Neural progenitor cell (in vitro differentiated cells): Measurements from ENCODE around the gene KIRREL3. TPM values are rescaled to one million over a fixed set of nuclear protein-coding genes. Genes with fewer than 3 reads are reported as not detected.

Source experiments
- DNase-seq: peaks from one replicate; pipeline ENCODE4 v3.0.0-alpha.2; 2016; ENCODE audit warnings: low spot score
- H2AFZ ChIP-seq: fragments of 200-600 bp; sonication (generic); replicated peaks from 2 replicates; pipeline ENCODE4 v1.6.1; 2016; ENCODE audit warnings: antibody characterized with exemption
- H3F3A ChIP-seq: fragments of 200-600 bp; sonication (generic); 2 replicates; pipeline ENCODE4 v1.6.1; 2016; ENCODE audit warnings: antibody characterized with exemption, low read depth
- H3K27ac ChIP-seq: fragments of 200-600 bp; sonication (generic); 2 replicates; pipeline ENCODE4 v1.5.1; 2016; ENCODE audit warnings: mild to moderate bottlenecking
- H3K27me3 ChIP-seq: fragments of 200-600 bp; sonication (generic); 2 replicates; pipeline ENCODE4 v1.6.1; 2016; ENCODE audit warnings: mild to moderate bottlenecking, moderate library complexity
- H3K36me3 ChIP-seq: fragments of 200-600 bp; sonication (generic); 2 replicates; pipeline ENCODE4 v1.5.1; 2016
- H3K4me1 ChIP-seq: fragments of 200-600 bp; sonication (generic); 2 replicates; pipeline ENCODE4 v1.6.1; 2016; ENCODE audit warnings: mixed run types
- H3K4me2 ChIP-seq: fragments of 200-600 bp; sonication (generic); 2 replicates; pipeline ENCODE4 v1.6.1; 2016
- H3K4me3 ChIP-seq: fragments of 200-600 bp; sonication (generic); 2 replicates; pipeline ENCODE4 v1.5.1; 2016
- H3K79me2 ChIP-seq: fragments of 200-600 bp; sonication (generic); 2 replicates; pipeline ENCODE4 v1.6.1; 2016; ENCODE audit warnings: low read depth
- H3K9ac ChIP-seq: fragments of 200-600 bp; sonication (generic); 2 replicates; pipeline ENCODE4 v1.6.1; 2016
- H3K9me3 ChIP-seq: fragments of 200-600 bp; sonication (generic); 2 replicates; pipeline ENCODE4 v1.5.1; 2016; ENCODE audit warnings: low read depth
- H4K20me1 ChIP-seq: fragments of 200-600 bp; sonication (generic); 2 replicates; pipeline ENCODE4 v1.6.1; 2016; ENCODE audit warnings: low read depth
- H3K27ac Mint-ChIP-seq: 3 replicates; pipeline ENCODE4 v1.8.0; 2021; ENCODE audit warnings: mixed read lengths
- H3K27me3 Mint-ChIP-seq: 2 replicates; pipeline ENCODE4 v1.8.0; 2022; ENCODE audit warnings: low read depth, mild to moderate bottlenecking, inconsistent platforms, moderate library complexity, mixed read lengths; ENCODE audit not compliant: insufficient read depth
- H3K36me3 Mint-ChIP-seq: 3 replicates; pipeline ENCODE4 v1.8.0; 2021; ENCODE audit warnings: mixed read lengths
- H3K4me1 Mint-ChIP-seq: 3 replicates; pipeline ENCODE4 v1.8.0; 2021; ENCODE audit warnings: mixed read lengths
- H3K4me3 Mint-ChIP-seq: 3 replicates; pipeline ENCODE4 v1.8.0; 2021; ENCODE audit warnings: mild to moderate bottlenecking, moderate library complexity, mixed read lengths
- H3K9me3 Mint-ChIP-seq: 3 replicates; pipeline ENCODE4 v1.8.0; 2020; ENCODE audit warnings: mixed read lengths
- CTCF ChIP-seq: fragments of 200-600 bp; sonication (generic); IDR thresholded peaks from 2 replicates; pipeline ENCODE4 v1.5.1; 2017; ENCODE audit warnings: antibody characterized with exemption, mild to moderate bottlenecking
- EZH2 ChIP-seq: fragments of 200-600 bp; sonication (generic); IDR thresholded peaks from 2 replicates; pipeline ENCODE4 v1.6.1; 2017; ENCODE audit warnings: antibody characterized with exemption, mild to moderate bottlenecking, moderate library complexity
- EZH2phosphoT487 ChIP-seq: fragments of 200-600 bp; sonication (generic); IDR thresholded peaks from 2 replicates; pipeline ENCODE4 v1.6.1; 2017; ENCODE audit warnings: antibody characterized with exemption
- total RNA-seq: library from RNA; depleted of rRNA; stranded (reverse); fragments of >200 nt; gene quantifications from 2 replicates; pipeline ENCODE4 v1.2.3, GENCODE V29; 2015; ENCODE audit warnings: low replicate concordance

Gene KIRREL3
- total RNA-seq, 1 donor from 2014 or later = 1.1 TPM

GRCh38 chr11:126695293-126695692 is 305.3 kb downstream of the KIRREL3 start:
- H2AFZ ChIP-seq = peak overlapping the region; percentile 63
- Mint-ChIP-seq H3K36me3 (no peaks in the 10 kb centered on the region), H3K27ac (no peak overlapping the region), H3K4me1 (peaks cover 9% of the 10 kb centered on the region), H3K4me3 (no peak overlapping the region), H3K9me3 (peaks cover 3% of the 10 kb centered on the region), H3K27me3 (peaks cover 4% of the 10 kb centered on the region)
- H3K4me3 ChIP-seq = no peak overlapping the region
- no peaks in the 10 kb centered on the region for H4K20me1 ChIP-seq
- no peaks in the 10 kb centered on the region for H3K27me3 ChIP-seq
- no peak overlapping the region for H3K4me2 ChIP-seq
- peaks cover 6% of the 10 kb centered on the region for H3K4me1 ChIP-seq
- no peaks in the 10 kb centered on the region for H3K36me3 ChIP-seq
- peaks cover under 1% of the 10 kb centered on the region for H3F3A ChIP-seq
- no peak for DNase-seq
- TF ChIP-seq EZH2phosphoT487 (no peak), CTCF (no peak), EZH2 (no peak)
- H3K9ac ChIP-seq = no peak overlapping the region
- no peaks in the 10 kb centered on the region for H3K79me2 ChIP-seq
- no peak overlapping the region for H3K27ac ChIP-seq
- no peaks in the 10 kb centered on the region for H3K9me3 ChIP-seq

GRCh38 chr11:126694065-126694625 is 306.4 kb downstream of the KIRREL3 start:
- H3K36me3 Mint-ChIP-seq = no peaks in the 10 kb centered on the region
- H3K36me3 ChIP-seq = no peaks in the 10 kb centered on the region
- H4K20me1 ChIP-seq = no peaks in the 10 kb centered on the region
- peaks cover 4% of the 10 kb centered on the region for H3K27me3 Mint-ChIP-seq
- no peak for DNase-seq
- no peak overlapping the region for H3K4me3 Mint-ChIP-seq
- H3K9me3 Mint-ChIP-seq = peaks cover 3% of the 10 kb centered on the region
- H3K9me3 ChIP-seq = no peaks in the 10 kb centered on the region
- H3K27ac ChIP-seq = no peak overlapping the region
- no peaks in the 10 kb centered on the region for H3K27me3 ChIP-seq
- no peak overlapping the region for H3K27ac Mint-ChIP-seq
- no peaks in the 10 kb centered on the region for H3K79me2 ChIP-seq
- H3K4me1 ChIP-seq = peaks cover 7% of the 10 kb centered on the region
- H3F3A ChIP-seq = no peaks in the 10 kb centered on the region
- TF ChIP-seq CTCF = no peak
- TF ChIP-seq EZH2phosphoT487 = no peak
- TF ChIP-seq EZH2 = no peak
- H3K9ac ChIP-seq = no peak overlapping the region
- peaks cover 12% of the 10 kb centered on the region for H3K4me1 Mint-ChIP-seq
- H3K4me2 ChIP-seq = no peak overlapping the region
- no peak overlapping the region for H2AFZ ChIP-seq
- no peak overlapping the region for H3K4me3 ChIP-seq

GRCh38 chr11:126687477-126687876 is 313.1 kb downstream of the KIRREL3 start:
- no peak overlapping the region for H3K27ac ChIP-seq
- H3K4me1 Mint-ChIP-seq = peaks cover 4% of the 10 kb centered on the region
- H3K36me3 Mint-ChIP-seq = no peaks in the 10 kb centered on the region
- H3K4me3 Mint-ChIP-seq = no peak overlapping the region
- H3K4me3 ChIP-seq = no peak overlapping the region
- H3K36me3 ChIP-seq = no peaks in the 10 kb centered on the region
- no peaks in the 10 kb centered on the region for H3K27me3 ChIP-seq
- H3K9me3 Mint-ChIP-seq = no peaks in the 10 kb centered on the region
- DNase-seq = no peak
- no peaks in the 10 kb centered on the region for H3K9me3 ChIP-seq
- no peaks in the 10 kb centered on the region for H3K27me3 Mint-ChIP-seq
- H3K9ac ChIP-seq = no peak overlapping the region
- no peak for TF ChIP-seq CTCF
- TF ChIP-seq EZH2phosphoT487 = no peak
- TF ChIP-seq EZH2 = no peak
- H3K79me2 ChIP-seq = no peaks in the 10 kb centered on the region
- no peaks in the 10 kb centered on the region for H3F3A ChIP-seq
- H2AFZ ChIP-seq = no peak overlapping the region
- H3K4me2 ChIP-seq = no peak overlapping the region
- H4K20me1 ChIP-seq = no peaks in the 10 kb centered on the region
- no peak overlapping the region for H3K27ac Mint-ChIP-seq
- peaks cover 7% of the 10 kb centered on the region for H3K4me1 ChIP-seq
